PC-9 (cell line): Measurements from ENCODE around the gene DUS1L. TPM values are rescaled to one million over a fixed set of nuclear protein-coding genes. Genes with fewer than 3 reads are reported as not detected.
A peak's percentile ranks its signal among the peaks of the same experiment; 100 is the strongest.

Source experiments
- BruUV-seq: library from RNA; stranded (reverse); fragments of 400-500 nt; replicated peaks from 2 replicates; lab custom pipeline; 2021; lab: Mats Ljungman, UMichigan
- CTCF ChIA-PET: fragments of 300-600 bp; sonication (Branson Sonifier 250); formaldehyde crosslinking; loops from one replicate; lab custom pipeline; 2022; ENCODE audit warnings: antibody characterized with exemption; lab: Charles Lee
- POLR2A ChIA-PET: fragments of 300-600 bp; sonication (Branson Sonifier 250); formaldehyde crosslinking; loops from one replicate; lab custom pipeline; 2022; ENCODE audit warnings: antibody characterized with exemption; ENCODE audit not compliant: unreplicated experiment; lab: Charles Lee
- DNase-seq, 2 experiments: peaks; one replicate each; pipeline versions ENCODE4 v3.0.0 to v3.0.0-alpha.2; 2015 to 2022; ENCODE audit warnings: mixed read lengths in 1 of 2
- H2AFZ ChIP-seq: fragments of 200-600 bp; sonication (generic); 2 replicates; pipeline ENCODE4 v1.8.1; 2017; ENCODE audit warnings: antibody characterized with exemption
- H3F3A ChIP-seq: fragments of 200-600 bp; sonication (generic); 2 replicates; pipeline ENCODE4 v1.8.1; 2017; ENCODE audit warnings: antibody characterized with exemption, mild to moderate bottlenecking, low read depth; ENCODE audit not compliant: insufficient read depth
- H3K27ac ChIP-seq: fragments of 200-600 bp; sonication (generic); 2 replicates; pipeline ENCODE4 v1.6.1; 2016; ENCODE audit warnings: mixed run types
- H3K27me3 ChIP-seq: fragments of 200-600 bp; sonication (generic); 2 replicates; pipeline ENCODE4 v1.6.1; 2016; ENCODE audit warnings: low read depth, mixed run types; ENCODE audit not compliant: insufficient read depth
- H3K36me3 ChIP-seq: fragments of 200-600 bp; sonication (generic); 2 replicates; pipeline ENCODE4 v1.6.1; 2016; ENCODE audit warnings: low read depth, mixed run types
- H3K4me1 ChIP-seq: fragments of 200-600 bp; sonication (generic); replicated peaks from 2 replicates; pipeline ENCODE4 v1.6.1; 2016; ENCODE audit warnings: mixed run types; ENCODE audit not compliant: insufficient read depth
- H3K4me2 ChIP-seq: fragments of 200-600 bp; sonication (generic); 2 replicates; pipeline ENCODE4 v1.6.1; 2017; ENCODE audit warnings: mixed run types
- H3K4me3 ChIP-seq: fragments of 200-600 bp; sonication (generic); 2 replicates; pipeline ENCODE4 v1.6.1; 2016; ENCODE audit warnings: mixed run types
- H3K79me2 ChIP-seq: fragments of 200-600 bp; sonication (generic); 2 replicates; pipeline ENCODE4 v1.6.1; 2017; ENCODE audit warnings: low read depth, mixed run types
- H3K9me2 ChIP-seq: fragments of 200-600 bp; sonication (generic); 2 replicates; pipeline ENCODE4 v1.8.1; 2017; ENCODE audit warnings: mild to moderate bottlenecking; ENCODE audit not compliant: insufficient read depth
- H3K9me3 ChIP-seq: fragments of 200-600 bp; sonication (generic); 2 replicates; pipeline ENCODE4 v1.8.1; 2016; ENCODE audit warnings: low read depth; ENCODE audit not compliant: insufficient read depth
- H4K20me1 ChIP-seq: fragments of 200-600 bp; sonication (generic); 2 replicates; pipeline ENCODE4 v1.8.1; 2017; ENCODE audit not compliant: insufficient read depth
- EZH2 ChIP-seq: fragments of 200-600 bp; sonication (generic); IDR thresholded peaks from 2 replicates; pipeline ENCODE4 v1.8.0; 2017; ENCODE audit warnings: antibody characterized with exemption, low read depth
- intact Hi-C: fragments of 100-400 bp; cut with micrococcal nuclease; formaldehyde crosslinking; loops from one replicate; pipeline ENCODE4 v1.10.0; 2022; ENCODE audit not compliant: unreplicated experiment
- total RNA-seq: library from RNA; stranded (reverse); gene quantifications from 2 replicates; pipeline ENCODE4 v1.2.3, GENCODE V29; 2021
- TF ChIP-seq, protein P1 (sequence below): fragments of 200-600 bp; sonication (generic); conservative IDR thresholded peaks from 2 replicates; pipeline ENCODE4 v1.6.1; 2017; ENCODE audit warnings: mixed run types, antibody characterized with exemption, mild to moderate bottlenecking, moderate library complexity

DUS1L gene
- total RNA-seq, 1 experiment from 2014 or later = 138 TPM

DNA sequence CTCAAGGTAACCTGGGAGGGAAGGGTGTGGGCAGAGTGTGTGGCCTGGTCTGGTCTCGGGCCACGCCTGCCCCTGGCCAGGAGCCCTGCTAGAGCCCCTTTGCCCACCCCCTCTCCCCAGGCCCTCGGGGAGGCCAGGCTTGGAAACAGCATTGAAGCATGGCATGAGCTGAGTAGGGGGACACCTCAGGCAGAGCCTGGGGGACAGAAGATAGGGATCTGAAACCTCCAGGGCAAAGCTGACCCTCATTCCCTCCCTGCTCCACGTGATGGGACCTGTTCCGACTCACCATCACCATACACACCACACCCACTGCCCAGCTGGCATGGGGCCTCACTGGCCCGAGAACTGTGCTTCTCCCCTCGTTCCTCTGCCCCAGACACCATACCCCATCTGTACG lies 16.5 kb downstream of the DUS1L start:
- Histone ChIP-seq H4K20me1 (no peaks in the 10 kb centered on the region), H3K79me2 (peaks cover 13% of the 10 kb centered on the region), H3K27ac (no peak overlapping the region), H3K9me3 (no peaks in the 10 kb centered on the region), H3K4me3 (no peak overlapping the region), H3K4me2 (no peak overlapping the region), H2AFZ (no peak overlapping the region), H3K36me3 (no peaks in the 10 kb centered on the region), H3F3A (no peaks in the 10 kb centered on the region), H3K4me1 (no peaks in the 10 kb centered on the region), H3K27me3 (no peaks in the 10 kb centered on the region), H3K9me2 (no peaks in the 10 kb centered on the region)
- CTCF ChIA-PET = no interaction called here
- no TSS peak for BruUV-seq
- POLR2A ChIA-PET = no interaction called here
- TF ChIP-seq, protein P1, sequence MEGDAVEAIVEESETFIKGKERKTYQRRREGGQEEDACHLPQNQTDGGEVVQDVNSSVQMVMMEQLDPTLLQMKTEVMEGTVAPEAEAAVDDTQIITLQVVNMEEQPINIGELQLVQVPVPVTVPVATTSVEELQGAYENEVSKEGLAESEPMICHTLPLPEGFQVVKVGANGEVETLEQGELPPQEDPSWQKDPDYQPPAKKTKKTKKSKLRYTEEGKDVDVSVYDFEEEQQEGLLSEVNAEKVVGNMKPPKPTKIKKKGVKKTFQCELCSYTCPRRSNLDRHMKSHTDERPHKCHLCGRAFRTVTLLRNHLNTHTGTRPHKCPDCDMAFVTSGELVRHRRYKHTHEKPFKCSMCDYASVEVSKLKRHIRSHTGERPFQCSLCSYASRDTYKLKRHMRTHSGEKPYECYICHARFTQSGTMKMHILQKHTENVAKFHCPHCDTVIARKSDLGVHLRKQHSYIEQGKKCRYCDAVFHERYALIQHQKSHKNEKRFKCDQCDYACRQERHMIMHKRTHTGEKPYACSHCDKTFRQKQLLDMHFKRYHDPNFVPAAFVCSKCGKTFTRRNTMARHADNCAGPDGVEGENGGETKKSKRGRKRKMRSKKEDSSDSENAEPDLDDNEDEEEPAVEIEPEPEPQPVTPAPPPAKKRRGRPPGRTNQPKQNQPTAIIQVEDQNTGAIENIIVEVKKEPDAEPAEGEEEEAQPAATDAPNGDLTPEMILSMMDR = no peak
- TF ChIP-seq EZH2 = no peak
- DNase-seq = no peak
- intact Hi-C loops = no loop called here

DNA sequence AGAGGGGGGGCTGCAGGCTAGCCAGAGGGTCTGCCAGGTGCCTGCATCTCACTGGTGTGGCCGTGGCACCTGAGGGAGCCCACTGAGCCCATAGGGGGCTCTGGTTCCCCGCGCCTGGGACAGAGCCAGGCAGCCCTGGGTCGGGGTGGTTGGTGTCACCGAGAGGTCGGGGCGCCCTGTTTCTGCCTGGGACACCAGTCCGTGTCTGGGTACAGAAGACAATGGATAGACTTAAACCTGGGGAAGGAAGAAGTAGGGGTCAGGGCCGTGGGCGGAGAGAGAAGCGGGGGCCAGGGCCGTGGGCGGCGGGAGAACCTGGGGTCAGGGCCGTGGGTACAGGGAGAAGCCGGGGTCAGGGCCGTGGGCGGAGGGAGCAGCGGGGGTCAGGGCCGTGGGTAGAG lies 17.0 kb downstream of the DUS1L start:
- peaks cover 13% of the 10 kb centered on the region for H3K79me2 ChIP-seq
- H3K27me3 ChIP-seq = no peaks in the 10 kb centered on the region
- no peaks in the 10 kb centered on the region for H4K20me1 ChIP-seq
- intact Hi-C loops = no loop called here
- TF ChIP-seq EZH2 = no peak
- TF ChIP-seq, protein P1 = no peak
- H3K4me1 ChIP-seq = no peaks in the 10 kb centered on the region
- H3K9me2 ChIP-seq = no peaks in the 10 kb centered on the region
- ChIA-PET POLR2A (no interaction called here), CTCF (no interaction called here)
- no peak overlapping the region for H3K4me3 ChIP-seq
- BruUV-seq = TSS peak; percentile 5
- H2AFZ ChIP-seq = no peak overlapping the region
- H3K4me2 ChIP-seq = no peak overlapping the region
- no peaks in the 10 kb centered on the region for H3F3A ChIP-seq
- no peaks in the 10 kb centered on the region for H3K36me3 ChIP-seq
- no peaks in the 10 kb centered on the region for H3K9me3 ChIP-seq
- no peak for DNase-seq
- no peak overlapping the region for H3K27ac ChIP-seq

DNA sequence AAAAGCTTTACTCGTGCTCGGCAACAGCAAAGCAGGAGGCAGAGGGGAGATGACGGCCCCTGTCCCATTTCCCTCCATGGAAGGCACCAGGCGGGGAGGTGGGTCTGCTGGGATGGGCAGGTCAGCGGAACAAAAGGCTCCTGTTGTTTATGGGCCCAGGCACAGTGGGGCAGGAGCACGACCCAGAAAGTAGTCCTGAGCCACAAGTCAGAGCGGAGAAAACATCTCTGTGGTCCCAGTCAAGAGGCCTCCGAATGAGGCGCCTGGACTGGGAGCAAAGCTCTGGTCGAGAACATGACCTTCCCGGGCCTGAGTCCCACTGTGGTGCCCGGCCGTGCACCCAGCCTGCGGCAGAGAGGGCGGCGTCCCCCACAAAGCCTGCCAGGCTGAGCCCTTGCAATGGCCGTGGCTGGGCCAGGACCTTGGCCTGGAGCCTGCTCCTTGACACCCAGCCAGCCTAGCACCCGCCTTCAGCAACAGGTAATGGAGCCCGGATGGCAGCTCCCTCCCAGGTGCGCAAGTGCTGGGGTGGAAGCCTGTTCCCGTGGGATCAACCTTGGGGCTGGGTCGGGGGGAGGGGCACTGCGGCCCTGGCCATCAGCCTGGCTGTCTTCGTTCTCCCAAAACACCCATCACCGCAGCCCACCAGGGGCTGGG lies 17.6 kb downstream of the DUS1L start:
- TF ChIP-seq EZH2 = no peak
- TF ChIP-seq, protein P1 = no peak
- no peak overlapping the region for H2AFZ ChIP-seq
- H3K79me2 ChIP-seq = peaks cover 11% of the 10 kb centered on the region
- H3K27ac ChIP-seq = no peak overlapping the region
- ChIA-PET CTCF (no interaction called here), POLR2A (interaction anchor here (0.6 kb wide), 1 partner anchor 54 kb away, joined by 3 read pairs; no protein-coding TSS in a partner anchor)
- no peak overlapping the region for H3K4me2 ChIP-seq
- DNase-seq = no peak
- no peaks in the 10 kb centered on the region for H3K9me3 ChIP-seq
- no peak overlapping the region for H3K4me3 ChIP-seq
- H3K36me3 ChIP-seq = no peaks in the 10 kb centered on the region
- H4K20me1 ChIP-seq = no peaks in the 10 kb centered on the region
- no peaks in the 10 kb centered on the region for H3K4me1 ChIP-seq
- no TSS peak for BruUV-seq
- H3K9me2 ChIP-seq = no peaks in the 10 kb centered on the region
- no peaks in the 10 kb centered on the region for H3K27me3 ChIP-seq
- intact Hi-C loops = no loop called here
- no peaks in the 10 kb centered on the region for H3F3A ChIP-seq
